Measurements from ENCODE around the gene SMIM1. TPM values are rescaled to one million over a fixed set of nuclear protein-coding genes. Genes with fewer than 3 reads are reported as not detected.
"Not testable (repeated sequence)": the region's sequence is repeated elsewhere in the genome, so short reads cannot be mapped to it uniquely, and the experiment has no call there.

The SMIM1 gene, protein sequence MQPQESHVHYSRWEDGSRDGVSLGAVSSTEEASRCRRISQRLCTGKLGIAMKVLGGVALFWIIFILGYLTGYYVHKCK
- 1 to 10 TPM; 1.5 to 2.2 TPM for total RNA-seq

DNA sequence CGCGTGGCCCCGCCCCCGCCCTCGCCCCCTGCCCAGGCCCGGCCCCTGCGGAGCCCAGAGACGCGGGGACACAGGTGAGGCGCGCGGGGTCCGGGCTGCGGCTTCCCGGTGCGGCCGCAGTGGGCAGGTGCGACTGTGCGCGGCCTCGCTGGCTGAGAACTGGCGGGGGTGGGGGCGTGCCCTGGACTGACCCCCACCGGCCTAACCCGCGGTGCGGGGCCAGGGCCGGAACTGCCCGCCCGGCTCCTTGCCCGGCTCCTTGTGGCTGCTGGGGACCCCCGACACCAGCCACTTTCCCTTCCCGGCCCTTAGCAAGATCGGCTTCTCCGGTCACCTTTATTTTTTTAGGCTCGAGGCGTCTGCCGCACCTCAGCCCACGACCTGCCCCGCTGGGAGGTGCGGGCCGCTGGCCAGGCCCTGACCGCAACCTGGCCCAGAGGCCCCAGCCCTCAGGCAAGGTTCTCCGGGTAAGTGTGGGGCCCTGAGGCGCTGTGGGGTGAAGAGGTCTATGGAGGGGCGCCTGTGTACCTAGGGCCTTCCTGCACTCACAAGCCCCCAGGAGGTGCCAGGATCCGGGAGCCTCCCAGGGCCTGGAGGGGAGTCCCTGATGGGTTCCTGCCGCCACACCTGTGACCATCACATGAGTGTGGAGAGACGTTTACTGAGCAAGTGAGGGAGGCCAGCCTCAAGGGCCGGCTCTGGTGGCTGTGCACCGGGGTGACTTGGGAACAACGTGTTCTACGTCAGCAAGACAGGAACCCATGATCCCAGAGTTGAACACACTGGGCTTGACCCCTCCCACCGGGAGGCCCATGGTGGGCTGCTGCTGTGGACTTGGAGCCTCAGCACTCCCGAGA is at the start of gene SMIM1:
Gene SMIM1 (plus strand): TSS at position 35 of the 857 bp plus-strand sequence. CDS start 2,625 bp downstream, outside the sequence.
- ATAC-seq (no peak), DNase-seq (no peak)
- Mint-ChIP-seq H3K4me3 (peak within 1 kb of the TSS; percentile 77), H3K9me3 (no peaks in the 10 kb centered on the region), H3K27me3 (no peaks in the 10 kb centered on the region), H3K36me3 (ENCODE audit: low read depth) (no peaks in the 10 kb centered on the region), H3K27ac (peak within 1 kb of the TSS; percentile 87), H3K4me1 (ENCODE audit: low read depth) (peaks cover 11% of the 10 kb centered on the region)
- CTCF ChIA-PET = interaction anchor here (0.8 to 2.4 kb wide), 3 partner anchors 21 to 26 kb away, joined by 4 to 7 read pairs (median 5); partner anchors contain the start of gene LRRC47
- intact Hi-C loops (cut with micrococcal nuclease) = no loop called here
- POLR2A ChIA-PET = interaction anchor here (1.2 kb wide), 1 partner anchor 22 kb away, joined by 3 read pairs; no protein-coding TSS in a partner anchor
- TF ChIP-seq, protein P1, sequence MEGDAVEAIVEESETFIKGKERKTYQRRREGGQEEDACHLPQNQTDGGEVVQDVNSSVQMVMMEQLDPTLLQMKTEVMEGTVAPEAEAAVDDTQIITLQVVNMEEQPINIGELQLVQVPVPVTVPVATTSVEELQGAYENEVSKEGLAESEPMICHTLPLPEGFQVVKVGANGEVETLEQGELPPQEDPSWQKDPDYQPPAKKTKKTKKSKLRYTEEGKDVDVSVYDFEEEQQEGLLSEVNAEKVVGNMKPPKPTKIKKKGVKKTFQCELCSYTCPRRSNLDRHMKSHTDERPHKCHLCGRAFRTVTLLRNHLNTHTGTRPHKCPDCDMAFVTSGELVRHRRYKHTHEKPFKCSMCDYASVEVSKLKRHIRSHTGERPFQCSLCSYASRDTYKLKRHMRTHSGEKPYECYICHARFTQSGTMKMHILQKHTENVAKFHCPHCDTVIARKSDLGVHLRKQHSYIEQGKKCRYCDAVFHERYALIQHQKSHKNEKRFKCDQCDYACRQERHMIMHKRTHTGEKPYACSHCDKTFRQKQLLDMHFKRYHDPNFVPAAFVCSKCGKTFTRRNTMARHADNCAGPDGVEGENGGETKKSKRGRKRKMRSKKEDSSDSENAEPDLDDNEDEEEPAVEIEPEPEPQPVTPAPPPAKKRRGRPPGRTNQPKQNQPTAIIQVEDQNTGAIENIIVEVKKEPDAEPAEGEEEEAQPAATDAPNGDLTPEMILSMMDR (IDR thresholded peaks at IDR 0.05) = no peak

DNA sequence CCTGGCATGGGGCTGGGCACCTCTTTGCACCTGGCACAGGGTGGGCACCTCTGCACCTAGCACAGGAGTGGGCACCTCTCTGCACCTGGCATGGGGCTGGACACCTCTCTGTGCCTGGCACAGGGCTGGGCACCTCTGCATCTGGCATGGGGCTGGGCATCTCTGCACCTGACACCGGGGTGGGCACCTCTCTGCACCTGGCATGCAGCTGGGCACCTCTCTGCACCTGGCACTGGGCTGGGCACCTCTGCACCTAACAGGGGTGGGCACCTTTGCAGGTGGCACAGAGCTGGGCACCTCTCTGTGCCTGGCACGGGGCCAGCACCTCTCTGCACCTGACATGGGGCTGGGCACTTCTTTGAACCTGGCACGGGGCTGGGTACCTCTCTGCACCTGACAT is 49.7 kb upstream of the SMIM1 start:
- no peak for DNase-seq
- H3K4me1 Mint-ChIP-seq (ENCODE audit: low read depth) = no peaks in the 10 kb centered on the region
- no peak overlapping the region for H3K27ac Mint-ChIP-seq
- intact Hi-C loops (cut with micrococcal nuclease) = no loop called here
- no peaks in the 10 kb centered on the region for H3K9me3 Mint-ChIP-seq
- POLR2A ChIA-PET = no interaction called here
- TF ChIP-seq, protein P1 (IDR thresholded peaks at IDR 0.05) = no peak
- CTCF ChIA-PET = no interaction called here
- H3K4me3 Mint-ChIP-seq = no peak overlapping the region
- no peak for ATAC-seq
- H3K36me3 Mint-ChIP-seq (ENCODE audit: low read depth) = no peaks in the 10 kb centered on the region
- no peaks in the 10 kb centered on the region for H3K27me3 Mint-ChIP-seq

DNA sequence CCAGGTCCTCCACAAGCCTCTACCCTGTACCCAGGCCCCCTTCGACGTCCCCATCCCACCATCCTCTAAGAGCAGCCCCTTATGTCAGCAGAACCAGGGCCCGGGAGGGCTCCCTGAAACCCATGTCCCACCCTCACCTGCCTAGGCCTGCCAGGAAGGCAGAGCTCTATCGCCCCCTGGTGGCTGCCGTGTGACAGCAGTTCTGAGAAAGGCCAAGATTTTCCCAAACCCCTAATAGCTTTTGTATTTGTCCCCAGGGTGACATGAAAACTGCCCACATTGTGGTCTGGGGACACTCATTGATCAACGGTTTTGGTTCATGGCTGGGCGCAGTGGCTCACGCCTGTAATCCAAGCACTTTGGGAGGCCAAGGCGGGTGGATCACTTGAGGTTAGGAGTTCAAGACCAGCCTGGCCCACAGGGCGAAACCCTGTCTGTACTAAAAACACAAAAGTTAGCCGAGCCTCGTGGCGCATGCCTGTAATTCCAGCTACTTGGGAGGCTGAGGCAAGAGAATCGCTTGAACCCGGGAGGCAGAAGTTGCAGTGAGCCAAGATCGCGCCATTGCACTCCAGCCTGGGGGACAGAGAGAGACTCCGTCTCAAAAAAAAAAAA is 48.0 kb upstream of the SMIM1 start:
- H3K36me3 Mint-ChIP-seq (ENCODE audit: low read depth); H3K4me1 Mint-ChIP-seq (ENCODE audit: low read depth); H3K4me3 Mint-ChIP-seq; H3K27ac Mint-ChIP-seq; H3K27me3 Mint-ChIP-seq; H3K9me3 Mint-ChIP-seq; intact Hi-C loops (cut with micrococcal nuclease); POLR2A ChIA-PET: not testable (repeated sequence)
- CTCF ChIA-PET = interaction anchor here (0.6 to 1.5 kb wide), 32 partner anchors 8 to 272 kb away, joined by 3 to 10 read pairs (median 3); partner anchors contain the start of gene WRAP73
- TF ChIP-seq, protein P1 (IDR thresholded peaks at IDR 0.05) = peak; percentile 89
- peak; percentile 76 for ATAC-seq
- DNase-seq = peak; percentile 83

DNA sequence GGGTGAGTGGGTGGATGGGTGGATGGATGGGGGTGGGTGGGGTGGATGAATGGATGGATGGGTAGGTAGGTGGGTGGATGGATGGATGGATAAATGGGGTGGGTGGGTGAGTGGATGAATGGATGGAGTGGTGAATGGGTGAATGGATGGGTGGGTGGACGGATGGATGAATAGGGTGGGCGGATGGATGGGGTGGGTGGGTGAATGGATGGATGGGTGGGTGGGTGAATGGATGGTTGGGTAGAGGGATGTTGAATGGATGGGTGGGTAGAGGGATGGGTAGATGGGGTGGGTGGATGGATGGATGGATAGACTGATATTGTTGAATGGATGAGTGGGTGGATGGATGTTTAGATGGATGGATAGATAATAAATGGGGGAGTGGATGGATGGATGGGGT is 47.2 kb upstream of the SMIM1 start:
- H3K27me3 Mint-ChIP-seq = no peaks in the 10 kb centered on the region
- H3K27ac Mint-ChIP-seq = no peak overlapping the region
- no peak for DNase-seq
- ChIA-PET POLR2A (no interaction called here), CTCF (interaction anchor here (0.9 to 1.3 kb wide), 8 partner anchors 17 to 104 kb away, joined by 3 to 8 read pairs (median 4); partner anchors contain the start of gene WRAP73)
- H3K9me3 Mint-ChIP-seq = no peaks in the 10 kb centered on the region
- TF ChIP-seq, protein P1 (IDR thresholded peaks at IDR 0.05) = no peak
- H3K36me3 Mint-ChIP-seq (ENCODE audit: low read depth) = no peaks in the 10 kb centered on the region
- intact Hi-C loops (cut with micrococcal nuclease) = no loop called here
- H3K4me3 Mint-ChIP-seq = no peak overlapping the region
- no peak for ATAC-seq
- H3K4me1 Mint-ChIP-seq (ENCODE audit: low read depth) = no peaks in the 10 kb centered on the region

Data from activated CD8-positive, alpha-beta T cell treated with anti-CD3 and anti-CD28 coated beads for 36 hours (primary cell).